HCT116 (cell line): ENCODE data around the gene ZDHHC18. TPM values are rescaled to one million over a fixed set of nuclear protein-coding genes. Genes with fewer than 3 reads are reported as not detected.
"Not testable (repeated sequence)": the region's sequence is repeated elsewhere in the genome, so short reads cannot be mapped to it uniquely, and the experiment has no call there.

Experiments
- ATAC-seq: fragments of 200-7000 bp; cut with Tn5 transposase; 2 replicates; pipeline ENCODE4 v1.9.1; 2020; ENCODE audit warnings: mild to moderate bottlenecking, moderate library complexity
- BruUV-seq: library from RNA; stranded (reverse); fragments of 400-500 nt; replicated peaks from 2 replicates; lab custom pipeline; 2021; lab: Mats Ljungman, UMichigan
- CTCF ChIA-PET: fragments of 300-600 bp; sonication (Branson Sonifier 250); formaldehyde crosslinking; loops from one replicate; lab custom pipeline; 2021; ENCODE audit warnings: antibody characterized with exemption; lab: Charles Lee
- POLR2A ChIA-PET: fragments of 300-600, 350-600 bp; sonication (Branson Sonifier 250); formaldehyde crosslinking; loops from one replicate; lab custom pipeline; 2021; ENCODE audit warnings: antibody characterized with exemption; lab: Charles Lee
- RAD21 ChIA-PET, 2 experiments: fragments of 300-600 bp; sonication (Branson Sonifier 250); formaldehyde crosslinking; loops; one replicate each; lab custom pipeline; 2023; ENCODE audit warnings: low total read pairs in 2 of 2; ENCODE audit not compliant: uncharacterized antibody in 2 of 2, unreplicated experiment in 2 of 2, low non-redundant PET in 1 of 2; lab: Charles Lee
- DNase-seq: peaks from one replicate; pipeline ENCODE4 v3.0.0-alpha.2; 2010; ENCODE audit warnings: low read depth, low spot score
- H2AFZ ChIP-seq: fragments of 200-600 bp; shearing (Covaris generic), sonication (generic); 2 replicates; pipeline ENCODE4 v1.6.1; 2017; ENCODE audit warnings: low read depth, mixed run types, mixed read lengths, antibody characterized with exemption, low read length; ENCODE audit not compliant: poor library complexity, severe bottlenecking
- H3K27ac ChIP-seq: 2 replicates; pipeline ENCODE4 v1.5.1; 2012; ENCODE audit warnings: low read depth, low read length
- H3K27me3 ChIP-seq: fragments of 200-600 bp; sonication (generic); 2 replicates; pipeline ENCODE4 v1.6.1; 2016; ENCODE audit warnings: mixed run types, low read length, mixed read lengths; ENCODE audit not compliant: insufficient read depth
- H3K36me3 ChIP-seq, 2 experiments: fragments of 200-500 bp in 1 of 2; fragments of 200-600 bp in 1 of 2; sonication (Bioruptor generic) in 1 of 2; sonication (generic) in 1 of 2; 2 replicates each; pipeline versions ENCODE4 v1.5.1 to v1.6.1; 2014 to 2016; ENCODE audit warnings: low read length in 2 of 2, inconsistent platforms in 1 of 2, mixed read lengths in 1 of 2, mixed run types in 1 of 2; ENCODE audit not compliant: insufficient read depth in 2 of 2, control insufficient read depth in 1 of 2
- H3K4me1 ChIP-seq, 2 experiments: fragments of 200-600 bp in 1 of 2; sonication (generic) in 1 of 2; 2 replicates each; pipeline versions ENCODE4 v1.5.1 to v1.6.1; 2012 to 2017; ENCODE audit warnings: low read length in 2 of 2, inconsistent platforms in 1 of 2, mild to moderate bottlenecking in 1 of 2, mixed read lengths in 1 of 2, mixed run types in 1 of 2, moderate library complexity in 1 of 2; ENCODE audit not compliant: insufficient read depth in 2 of 2, control insufficient read depth in 1 of 2
- H3K4me2 ChIP-seq: fragments of 200-600 bp; sonication (generic); 2 replicates; pipeline ENCODE4 v1.6.1; 2017; ENCODE audit warnings: mixed run types, low read length, mixed read lengths
- H3K4me3 ChIP-seq, 2 experiments: fragments of 200-600 bp in 1 of 2; sonication (generic) in 1 of 2; replicated peaks in 1 of 2; 2 replicates each; pipeline ENCODE4 v1.5.1; 2011 to 2016; ENCODE audit warnings: low read length in 2 of 2, control low read depth in 1 of 2, low read depth in 1 of 2, mild to moderate bottlenecking in 1 of 2, mixed read lengths in 1 of 2, mixed run types in 1 of 2
- H3K79me2 ChIP-seq: fragments of 200-600 bp; sonication (generic); 2 replicates; pipeline ENCODE4 v1.6.1; 2017; ENCODE audit warnings: mild to moderate bottlenecking, mixed run types, low read length, moderate library complexity, mixed read lengths; ENCODE audit not compliant: insufficient read depth
- H3K9ac ChIP-seq: fragments of 200-600 bp; sonication (generic); 2 replicates; pipeline ENCODE4 v1.6.1; 2016; ENCODE audit warnings: low read length, mixed read lengths
- H3K9me2 ChIP-seq: fragments of 200-600 bp; sonication (generic), shearing (Covaris generic); 2 replicates; pipeline ENCODE4 v1.6.1; 2017; ENCODE audit warnings: mixed run types, mild to moderate bottlenecking, moderate library complexity; ENCODE audit not compliant: insufficient read depth
- H3K9me3 ChIP-seq, 2 experiments: fragments of 200-500 bp in 1 of 2; fragments of 200-600 bp in 1 of 2; sonication (Bioruptor generic) in 1 of 2; sonication (generic) in 1 of 2; 2 replicates each; pipeline ENCODE4 v1.6.1; 2014 to 2017; ENCODE audit warnings: low read length in 2 of 2, mixed read lengths in 2 of 2, inconsistent platforms in 1 of 2, low read depth in 1 of 2, mild to moderate bottlenecking in 1 of 2, mixed run types in 1 of 2, moderate library complexity in 1 of 2; ENCODE audit not compliant: control insufficient read depth in 1 of 2, insufficient read depth in 1 of 2
- H4K20me1 ChIP-seq: fragments of 200-600 bp; sonication (generic), shearing (Covaris generic); 2 replicates; pipeline ENCODE4 v1.6.1; 2017; ENCODE audit warnings: mixed run types, mild to moderate bottlenecking, moderate library complexity; ENCODE audit not compliant: insufficient read depth
- ATF3 ChIP-seq: IDR thresholded peaks from 2 replicates; pipeline ENCODE4 v1.6.1; 2012
- CBX3 ChIP-seq: IDR thresholded peaks from 2 replicates; pipeline ENCODE4 v1.6.1; 2012; ENCODE audit warnings: low read depth
- ELF1 ChIP-seq: IDR thresholded peaks from 2 replicates; pipeline ENCODE4 v1.6.1; 2012; ENCODE audit warnings: low read depth, borderline replicate concordance
- FOSL1 ChIP-seq: IDR thresholded peaks from 2 replicates; pipeline ENCODE4 v1.6.1; 2012; ENCODE audit warnings: low read depth
- MAX ChIP-seq: IDR thresholded peaks from 2 replicates; pipeline ENCODE4 v1.6.1; 2012
- POLR2AphosphoS5 ChIP-seq: IDR thresholded peaks from 2 replicates; pipeline ENCODE4 v1.6.1; 2011; ENCODE audit warnings: mild to moderate bottlenecking, low read depth, low read length, moderate library complexity
- RAD21 ChIP-seq: IDR thresholded peaks from 2 replicates; pipeline ENCODE4 v1.6.1; 2012; ENCODE audit warnings: low read depth, mild to moderate bottlenecking
- SIN3A ChIP-seq: IDR thresholded peaks from 2 replicates; pipeline ENCODE4 v1.6.1; 2012; ENCODE audit warnings: low read depth
- SRF ChIP-seq: IDR thresholded peaks from 2 replicates; pipeline ENCODE4 v1.6.1; 2012; ENCODE audit warnings: low read depth
- ZBTB33 ChIP-seq: IDR thresholded peaks from 2 replicates; pipeline ENCODE4 v1.6.1; 2011; ENCODE audit warnings: mild to moderate bottlenecking, low read length, moderate library complexity; ENCODE audit not compliant: insufficient replicate concordance; ENCODE audit errors: extremely low read depth
- ZFX ChIP-seq: fragments of 450-650 bp; IDR thresholded peaks from 2 replicates; pipeline ENCODE4 v1.6.1; 2017
- intact Hi-C: fragments of 100-400 bp; cut with micrococcal nuclease; formaldehyde crosslinking; loops from 2 replicates; pipeline ENCODE4 v1.10.0; 2022
- total RNA-seq: library from RNA; stranded (reverse); gene quantifications from one replicate; pipeline ENCODE4 v1.2.1, GENCODE V29; 2021; ENCODE audit not compliant: unreplicated experiment

ZDHHC18 gene
- total RNA-seq, 1 experiment from 2014 or later: 24.4 TPM

GRCh38 chr1:26879793-26880192, 53.3 kb downstream of the ZDHHC18 start:
- intact Hi-C loops: loop anchor here (2.0 kb wide), 1 partner anchor 277 kb away; no protein-coding TSS in a partner anchor
- ChIA-PET CTCF (interaction anchor here (0.9 to 1.8 kb wide), 3 partner anchors 11 to 70 kb away, joined by 4 to 10 read pairs (median 4); partner anchors contain the start of gene GPN2), RAD21 (no interaction called here), POLR2A (interaction anchor here (1.7 kb wide), 1 partner anchor 22 kb away, joined by 3 read pairs; no protein-coding TSS in a partner anchor)
- H3K9ac ChIP-seq: no peak overlapping the region
- H3K4me1 ChIP-seq: peaks cover 0 to 22% of the 10 kb centered on the region in 2 experiments; a peak in 2 of 4 replicates
- H3K4me3 ChIP-seq: no peak overlapping the region
- H2AFZ ChIP-seq: no peak overlapping the region
- no peaks in the 10 kb centered on the region for H3K9me3 ChIP-seq
- no peak overlapping the region for H3K27ac ChIP-seq
- H3K79me2 ChIP-seq: peaks cover 10% of the 10 kb centered on the region
- no peak for TF ChIP-seq CBX3
- TF ChIP-seq ATF3: no peak
- no peak for TF ChIP-seq POLR2AphosphoS5
- TF ChIP-seq ZBTB33: no peak
- TF ChIP-seq ZFX: no peak
- TF ChIP-seq ELF1: no peak
- no peak for TF ChIP-seq SIN3A
- TF ChIP-seq RAD21: no peak
- no peak for TF ChIP-seq FOSL1
- no peak for TF ChIP-seq MAX
- no peak for TF ChIP-seq SRF
- H3K36me3 ChIP-seq: peaks cover 33 to 35% of the 10 kb centered on the region in 2 experiments; a peak in 3 of 4 replicates
- DNase-seq (no peak), ATAC-seq (no peak)
- no peaks in the 10 kb centered on the region for H4K20me1 ChIP-seq
- no TSS peak for BruUV-seq
- no peaks in the 10 kb centered on the region for H3K9me2 ChIP-seq
- no peaks in the 10 kb centered on the region for H3K27me3 ChIP-seq
- no peak overlapping the region for H3K4me2 ChIP-seq

- H3K9ac ChIP-seq, H3K9me2 ChIP-seq, intact Hi-C loops, CTCF ChIA-PET, H3K9me3 ChIP-seq, H3K4me3 ChIP-seq, H3K4me2 ChIP-seq, H3K27me3 ChIP-seq, H3K27ac ChIP-seq, BruUV-seq, H4K20me1 ChIP-seq, ATAC-seq, H2AFZ ChIP-seq, DNase-seq: not testable (repeated sequence)
- Histone ChIP-seq H3K4me1 (peaks cover 0 to 13% of the 10 kb centered on the region in 2 experiments; a peak in 1 of 4 replicates), H3K36me3 (peaks cover 44 to 46% of the 10 kb centered on the region in 2 experiments), H3K79me2 (peaks cover 22% of the 10 kb centered on the region)
- RAD21 ChIA-PET: interaction anchor here in 1 of 2 experiments (1.4 kb wide), 1 partner anchor 9 kb away, joined by 3 read pairs; the partner anchor contains the start of gene GPN2
- POLR2A ChIA-PET: interaction anchor here (1.0 to 1.7 kb wide), 2 partner anchors 9 to 17 kb away, joined by 4 to 5 read pairs; partner anchors contain the start of gene GPN2
Observed at GRCh38 chr1:26881611-26882010, 55.1 kb downstream of the ZDHHC18 start.
